HepG2 (cell line): ENCODE data around the gene NFKBIL1. TPM values are rescaled to one million over a fixed set of nuclear protein-coding genes. Genes with fewer than 3 reads are reported as not detected.

Experiments used
- AKAP8 ChIP-seq: sonication (generic); formaldehyde crosslinking; IDR thresholded peaks from 2 replicates; pipeline ENCODE4 v1.5.1; 2020; ENCODE audit warnings: mild to moderate bottlenecking, missing genetic modification reagents
- HHEX ChIP-seq: IDR thresholded peaks from 2 replicates; pipeline ENCODE4 v1.6.1; 2016; ENCODE audit warnings: control low read depth
- IRF9 ChIP-seq: sonication (generic); formaldehyde crosslinking; IDR thresholded peaks from 2 replicates; pipeline ENCODE4 v1.8.0; 2022; ENCODE audit warnings: missing genetic modification reagents, mild to moderate bottlenecking, borderline replicate concordance
- KDM2A ChIP-seq: sonication (generic); formaldehyde crosslinking; IDR thresholded peaks from 2 replicates; pipeline ENCODE4 v1.4.0; 2020; ENCODE audit warnings: low read depth, missing genetic modification reagents, borderline replicate concordance
- NFYC ChIP-seq: IDR thresholded peaks from 2 replicates; pipeline ENCODE4 v1.6.1; 2016; ENCODE audit warnings: missing genetic modification reagents, missing compliant biosample characterization
- NR0B2 ChIP-seq: sonication (generic); formaldehyde crosslinking; IDR thresholded peaks from 2 replicates; pipeline ENCODE4 v1.4.0; 2020; ENCODE audit warnings: mild to moderate bottlenecking, missing genetic modification reagents
- PCBP2 ChIP-seq: fragments of 200-400 bp; formaldehyde crosslinking; optimal IDR thresholded peaks from 2 replicates; pipeline ENCODE3; 2018; ENCODE audit warnings: low read length, low read depth; ENCODE audit not compliant: poor library complexity, severe bottlenecking
- REL ChIP-seq: sonication (generic); formaldehyde crosslinking; conservative IDR thresholded peaks from 2 replicates; pipeline ENCODE4 v1.8.0; 2022; ENCODE audit warnings: mild to moderate bottlenecking, missing genetic modification reagents, moderate library complexity
- ZBTB37 ChIP-seq: sonication (generic); formaldehyde crosslinking; IDR thresholded peaks from 2 replicates; pipeline ENCODE4 v1.4.0; 2020; ENCODE audit warnings: mild to moderate bottlenecking, missing genetic modification reagents
- ZMYM4 ChIP-seq: sonication (generic); formaldehyde crosslinking; IDR thresholded peaks from 2 replicates; pipeline ENCODE4 v1.8.1; 2023; ENCODE audit warnings: mild to moderate bottlenecking, missing genetic modification reagents
- ZNF318 ChIP-seq: sonication (generic); formaldehyde crosslinking; IDR thresholded peaks from 2 replicates; pipeline ENCODE4 v1.4.0; 2020; ENCODE audit warnings: mild to moderate bottlenecking, missing genetic modification reagents
- ZNF451 ChIP-seq: sonication (generic); formaldehyde crosslinking; IDR thresholded peaks from 2 replicates; pipeline ENCODE4 v1.5.0; 2020; ENCODE audit warnings: mild to moderate bottlenecking, missing genetic modification reagents
- ZNF589 ChIP-seq: sonication (generic); formaldehyde crosslinking; conservative IDR thresholded peaks from 2 replicates; pipeline ENCODE4 v1.8.0; 2022; ENCODE audit warnings: mild to moderate bottlenecking, moderate library complexity, missing genetic modification reagents
- polyA plus RNA-seq, 8 experiments: library from polyadenylated mRNA; depleted of rRNA in 3 of 8; stranded (reverse) in 7 of 8; unstranded in 1 of 8; fragments of >200 nt; fragmentation: Illumina TruSeq in 4 of 8; extraction: Trizol in 4 of 8; gene quantifications; 2 replicates each; pipeline versions ENCODE4 v1.2.1 to v1.2.3, GENCODE V29; 2011 to 2016; ENCODE audit warnings: low read depth in 4 of 8, missing spikeins in 1 of 8, mixed read lengths in 1 of 8; ENCODE audit not compliant: insufficient read depth in 1 of 8
- total RNA-seq, 5 experiments: library from RNA; depleted of rRNA; stranded (reverse); fragments of >200 nt; fragmentation: Illumina TruSeq; extraction: Trizol; gene quantifications; 2 replicates each; pipeline ENCODE4 v1.2.3, GENCODE V29; 2016; ENCODE audit warnings: low read depth in 1 of 5

NFKBIL1 gene
- total and polyA plus RNA-seq, 2 of the 13 experiments (the other 11 are each of a cell fraction or from before 2014, with no cell fraction given), result 9.7 to 19.5 TPM

GRCh38 chr6:31541658-31542521 lies 5.5 kb upstream of the NFKBIL1 start, which contains the start of gene DDX39B (continued):
- peak; percentile 93; the same call in 1 of the 2 replicates for TF ChIP-seq IRF9 (CRISPR knock-in tag)
- peak; percentile 95 for TF ChIP-seq NR0B2 (CRISPR knock-in tag)
- TF ChIP-seq ZNF451, result peak; percentile 29
- peak; percentile 79 for TF ChIP-seq AKAP8
- peak; percentile 92 for TF ChIP-seq KDM2A (CRISPR knock-in tag)
- TF ChIP-seq HHEX (CRISPR knock-in tag), result peak; percentile 4
- TF ChIP-seq ZNF589 (CRISPR knock-in tag), result no peak; the same call in none of the 2 replicates
- TF ChIP-seq ZMYM4 (CRISPR knock-in tag), result peak; percentile 78
- no peak for TF ChIP-seq PCBP2
- TF ChIP-seq REL (CRISPR knock-in tag), result peak; percentile 69; the same call in 1 of the 2 replicates
- no peak for TF ChIP-seq ZBTB37 (CRISPR knock-in tag)
- TF ChIP-seq NFYC, result 0 out of 2 replicates have a peak, but pooled peaks have one; percentile 14
- TF ChIP-seq ZNF318 (CRISPR knock-in tag), result no peak
